Gastroesophageal sphincter (tissue), 4 donors: ENCODE results near the gene FRMD5. TPM values are rescaled to one million over a fixed set of nuclear protein-coding genes. Genes with fewer than 3 reads are reported as not detected.

ENCODE experiments used
- ATAC-seq: fragments of 150-250 bp; one replicate; pipeline ENCODE4 v1.9.1; 2016; ENCODE audit warnings: mild to moderate bottlenecking, moderate library complexity
- H3K27ac ChIP-seq, 4 donors: fragments of 200-600 bp; sonication (generic) in 3 of 4; 1 replicate in 3 of 4; 2 replicates in 1 of 4; pipeline ENCODE4 v1.5.1; 2016 to 2019
- H3K27me3 ChIP-seq: fragments of 200-600 bp; sonication (generic); one replicate; pipeline ENCODE4 v1.5.1; 2019
- H3K36me3 ChIP-seq, 2 donors: fragments of 200-600 bp; sonication (generic); one replicate each; pipeline ENCODE4 v1.5.1; 2019; ENCODE audit warnings: control low read depth in 1 of 2
- H3K4me1 ChIP-seq, 3 donors: fragments of 200-600 bp; sonication (generic); 1 replicate in 2 of 3; 2 replicates in 1 of 3; pipeline ENCODE4 v1.5.1; 2016 to 2019; ENCODE audit warnings: control low read depth in 2 of 3
- H3K4me3 ChIP-seq, 2 donors: fragments of 200-600 bp; sonication (generic); one replicate each; pipeline ENCODE4 v1.5.1; 2019; ENCODE audit warnings: mild to moderate bottlenecking in 1 of 2, moderate library complexity in 1 of 2
- H3K9me3 ChIP-seq, 3 donors: fragments of 200-600 bp; sonication (generic); one replicate each; pipeline ENCODE4 v1.5.1; 2017 to 2019; ENCODE audit warnings: control low read depth in 2 of 3
- EP300 ChIP-seq: sonication (generic); formaldehyde crosslinking; IDR thresholded peaks from one replicate; pipeline ENCODE4 v1.6.1; 2017; ENCODE audit warnings: antibody characterized with exemption, mild to moderate bottlenecking
- POLR2A ChIP-seq, 2 donors: fragments of 450-650 bp; IDR thresholded peaks; one replicate each; pipeline ENCODE4 v1.6.1; 2017; ENCODE audit warnings: antibody characterized with exemption in 2 of 2, mild to moderate bottlenecking in 2 of 2, moderate library complexity in 1 of 2
- POLR2AphosphoS5 ChIP-seq: sonication (generic); formaldehyde crosslinking; IDR thresholded peaks from one replicate; pipeline ENCODE4 v1.6.1; 2017; ENCODE audit warnings: antibody characterized with exemption
- WGBS, 2 donors: methylation state at CpG; one replicate each; pipeline ENCODE4 v1.1.5; 2018; ENCODE audit warnings: low coverage in 1 of 2; 5-methylcytosine and 5-hydroxymethylcytosine counted together
- total RNA-seq, 4 donors: library from RNA; depleted of rRNA; stranded (reverse); fragments of >200 nt; gene quantifications; one replicate each; pipeline ENCODE4 v1.1.0, GENCODE V29; 2016
- TF ChIP-seq, protein P1 (sequence below), 4 experiments: fragments of 200-600 bp in 2 of 4; fragments of 450-650 bp in 2 of 4; sonication (generic) in 1 of 4; IDR thresholded peaks; one replicate each; pipeline ENCODE4 v1.5.1; 2017 to 2019; ENCODE audit warnings: antibody characterized with exemption in 4 of 4, mild to moderate bottlenecking in 2 of 4, moderate library complexity in 2 of 4

Gene FRMD5
- total RNA-seq, 4 donors from 2014 or later = 0.47 to 1.2 (median 0.90) TPM

DNA sequence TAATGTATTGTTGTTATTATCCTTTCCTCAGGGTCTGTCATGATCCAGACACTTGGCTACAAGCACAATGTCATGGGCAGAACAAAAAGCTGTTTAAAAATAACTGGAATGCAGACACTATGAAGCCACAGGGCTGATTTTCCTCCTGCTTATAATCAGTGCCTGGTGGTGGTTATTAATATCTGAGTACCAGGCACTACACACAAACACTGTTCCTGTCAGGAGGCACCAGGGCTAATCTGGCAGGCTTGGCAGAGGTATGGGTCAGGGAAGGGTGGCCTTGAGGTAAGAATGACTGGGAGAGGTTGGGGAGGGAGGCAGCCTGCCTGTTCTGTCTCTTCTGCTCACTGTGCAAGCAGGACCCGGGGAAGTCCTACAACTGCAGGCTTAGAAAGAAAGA lies 301.1 kb downstream of the FRMD5 start:
- TF ChIP-seq POLR2A (IDR thresholded peaks at IDR 0.05) (no peak), POLR2AphosphoS5 (no peak), EP300 (no peak)
- TF ChIP-seq, protein P1, sequence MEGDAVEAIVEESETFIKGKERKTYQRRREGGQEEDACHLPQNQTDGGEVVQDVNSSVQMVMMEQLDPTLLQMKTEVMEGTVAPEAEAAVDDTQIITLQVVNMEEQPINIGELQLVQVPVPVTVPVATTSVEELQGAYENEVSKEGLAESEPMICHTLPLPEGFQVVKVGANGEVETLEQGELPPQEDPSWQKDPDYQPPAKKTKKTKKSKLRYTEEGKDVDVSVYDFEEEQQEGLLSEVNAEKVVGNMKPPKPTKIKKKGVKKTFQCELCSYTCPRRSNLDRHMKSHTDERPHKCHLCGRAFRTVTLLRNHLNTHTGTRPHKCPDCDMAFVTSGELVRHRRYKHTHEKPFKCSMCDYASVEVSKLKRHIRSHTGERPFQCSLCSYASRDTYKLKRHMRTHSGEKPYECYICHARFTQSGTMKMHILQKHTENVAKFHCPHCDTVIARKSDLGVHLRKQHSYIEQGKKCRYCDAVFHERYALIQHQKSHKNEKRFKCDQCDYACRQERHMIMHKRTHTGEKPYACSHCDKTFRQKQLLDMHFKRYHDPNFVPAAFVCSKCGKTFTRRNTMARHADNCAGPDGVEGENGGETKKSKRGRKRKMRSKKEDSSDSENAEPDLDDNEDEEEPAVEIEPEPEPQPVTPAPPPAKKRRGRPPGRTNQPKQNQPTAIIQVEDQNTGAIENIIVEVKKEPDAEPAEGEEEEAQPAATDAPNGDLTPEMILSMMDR (IDR thresholded peaks at IDR 0.05) = no peak
- Histone ChIP-seq H3K4me1 (peaks cover 0 to 11% (median 0%) of the 10 kb centered on the region in 3 donors), H3K9me3 (no peaks in the 10 kb centered on the region), H3K27ac (no peak overlapping the region), H3K36me3 (no peaks in the 10 kb centered on the region), H3K4me3 (no peak overlapping the region), H3K27me3 (no peaks in the 10 kb centered on the region)
- 20 to 29% methylated on average over 1 of the region's 1 CpG for WGBS, 2 donors
- ATAC-seq = no peak

DNA sequence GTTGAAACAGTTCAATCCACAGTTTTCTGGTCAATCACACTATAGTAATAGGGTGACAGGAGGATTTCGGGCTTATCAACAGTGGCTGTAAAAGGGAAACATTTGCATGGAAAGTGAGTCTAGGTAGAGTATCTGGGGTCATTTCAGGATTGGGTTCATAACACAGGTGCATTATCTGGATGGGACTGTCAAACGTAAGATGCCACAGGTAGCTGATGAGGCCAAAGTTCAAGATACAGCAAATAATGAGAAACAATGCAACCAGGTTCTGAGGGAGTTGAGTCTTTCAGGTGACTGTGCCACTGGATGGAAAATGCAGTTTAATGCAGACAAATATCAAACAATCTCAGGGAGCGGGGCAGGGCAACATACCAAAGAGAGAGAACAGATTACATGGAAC lies 306.0 kb downstream of the FRMD5 start:
- Histone ChIP-seq H3K27me3 (no peaks in the 10 kb centered on the region), H3K9me3 (no peaks in the 10 kb centered on the region), H3K36me3 (no peaks in the 10 kb centered on the region), H3K4me3 (no peak overlapping the region), H3K4me1 (peaks cover 0 to 8% (median 0%) of the 10 kb centered on the region in 3 donors), H3K27ac (no peak overlapping the region)
- WGBS, 2 donors = 84 to 97% methylated on average over 2 to 3 of the region's 3 CpGs
- no peak for TF ChIP-seq POLR2AphosphoS5
- TF ChIP-seq EP300 = no peak
- TF ChIP-seq POLR2A (IDR thresholded peaks at IDR 0.05) = no peak
- TF ChIP-seq, protein P1 (IDR thresholded peaks at IDR 0.05) = no peak
- no peak for ATAC-seq

- H3K4me1 ChIP-seq = no peaks in the 10 kb centered on the region
- H3K36me3 ChIP-seq = no peaks in the 10 kb centered on the region
- 73 to 80% methylated on average over 3 to 5 of the region's 5 CpGs for WGBS, 2 donors
- no peak overlapping the region for H3K4me3 ChIP-seq
- H3K27me3 ChIP-seq = no peaks in the 10 kb centered on the region
- no peak for ATAC-seq
- TF ChIP-seq, protein P1 (IDR thresholded peaks at IDR 0.05) = no peak
- no peak for TF ChIP-seq POLR2A (IDR thresholded peaks at IDR 0.05)
- no peak for TF ChIP-seq EP300
- no peak for TF ChIP-seq POLR2AphosphoS5
- no peak overlapping the region for H3K27ac ChIP-seq
- no peaks in the 10 kb centered on the region for H3K9me3 ChIP-seq
Measured at GRCh38 chr15:43887901-43888300, 307.2 kb downstream of the FRMD5 start.

DNA sequence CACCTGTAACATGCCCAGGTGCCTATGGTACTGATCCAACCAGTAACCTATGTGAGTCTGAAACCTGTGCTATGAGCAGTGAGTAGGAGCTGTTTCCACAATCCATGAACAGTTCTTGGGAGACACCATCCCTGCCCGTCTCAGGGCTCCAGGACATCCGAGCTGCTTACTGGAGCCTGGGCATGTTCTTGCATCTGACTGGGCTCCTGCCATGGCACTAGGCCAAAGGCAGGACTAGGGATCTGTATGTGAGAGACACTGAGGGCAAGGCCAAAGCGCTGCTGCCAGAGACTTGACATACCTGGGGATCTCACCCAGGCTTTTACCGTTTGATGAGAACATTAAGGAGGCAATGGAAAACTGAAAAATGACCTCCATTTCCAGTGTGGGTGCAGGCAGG lies 308.5 kb downstream of the FRMD5 start:
- no peaks in the 10 kb centered on the region for H3K27me3 ChIP-seq
- no peak for ATAC-seq
- no peak overlapping the region for H3K27ac ChIP-seq
- WGBS, 2 donors = 50 to 80% methylated on average over 1 of the region's 4 CpGs
- H3K36me3 ChIP-seq = no peaks in the 10 kb centered on the region
- TF ChIP-seq POLR2AphosphoS5 = no peak
- TF ChIP-seq, protein P1 (IDR thresholded peaks at IDR 0.05) = no peak
- no peak overlapping the region for H3K4me3 ChIP-seq
- no peaks in the 10 kb centered on the region for H3K9me3 ChIP-seq
- no peaks in the 10 kb centered on the region for H3K4me1 ChIP-seq

- Histone ChIP-seq H3K4me1 (no peaks in the 10 kb centered on the region), H3K9me3 (no peaks in the 10 kb centered on the region), H3K27me3 (no peaks in the 10 kb centered on the region), H3K27ac (no peak overlapping the region), H3K36me3 (peaks cover 0 to 5% of the 10 kb centered on the region in 2 donors), H3K4me3 (no peak overlapping the region)
- no peak for ATAC-seq
- WGBS, 2 donors = 87 to 100% methylated on average over 3 of the region's 3 CpGs
- no peak for TF ChIP-seq POLR2A (IDR thresholded peaks at IDR 0.05)
- TF ChIP-seq, protein P1 (IDR thresholded peaks at IDR 0.05) = no peak
- TF ChIP-seq EP300 = no peak
- TF ChIP-seq POLR2AphosphoS5 = no peak
Measured at GRCh38 chr15:43883571-43883970, 311.5 kb downstream of the FRMD5 start.
